ENCODE measurements around the gene EHMT1. TPM values are rescaled to one million over a fixed set of nuclear protein-coding genes. Genes with fewer than 3 reads are reported as not detected.

Gene EHMT1
- total RNA-seq, 1 donor from 2014 or later = 64.5 TPM

GRCh38 chr9:137685741-137686420, 67.1 kb downstream of the EHMT1 start:
- Histone ChIP-seq H3K79me2 (ENCODE audit: insufficient read depth, low read length) (peaks cover 95% of the 10 kb centered on the region), H3K4me3 (ENCODE audit: insufficient read depth, low read depth, low read length) (no peak overlapping the region), H3K4me1 (ENCODE audit: insufficient read depth, low read length) (peaks cover 6% of the 10 kb centered on the region), H2AFZ (ENCODE audit: low read depth, low read length) (no peak overlapping the region), H3K27me3 (ENCODE audit: insufficient read depth, low read length) (no peaks in the 10 kb centered on the region), H3K9ac (ENCODE audit: low read length) (no peak overlapping the region), H3K9me3 (ENCODE audit: insufficient read depth, low read depth, low read length) (no peaks in the 10 kb centered on the region), H3K27ac (ENCODE audit: low read depth, low read length) (no peak overlapping the region), H3K4me2 (ENCODE audit: low read length) (peak overlapping the region; percentile 7), H4K20me1 (ENCODE audit: insufficient read depth, low read length) (peaks cover 83% of the 10 kb centered on the region), H3K36me3 (ENCODE audit: insufficient read depth, low read length) (no peaks in the 10 kb centered on the region)
- FAIRE-seq = no peak
- no peak overlapping the region for H3K4me3 Mint-ChIP-seq (ENCODE audit: unreplicated experiment)
- peaks cover 4% of the 10 kb centered on the region for H3K36me3 Mint-ChIP-seq (ENCODE audit: low read depth, unreplicated experiment)
- H3K9me3 Mint-ChIP-seq (ENCODE audit: unreplicated experiment) = no peaks in the 10 kb centered on the region
- TF ChIP-seq, protein P1, sequence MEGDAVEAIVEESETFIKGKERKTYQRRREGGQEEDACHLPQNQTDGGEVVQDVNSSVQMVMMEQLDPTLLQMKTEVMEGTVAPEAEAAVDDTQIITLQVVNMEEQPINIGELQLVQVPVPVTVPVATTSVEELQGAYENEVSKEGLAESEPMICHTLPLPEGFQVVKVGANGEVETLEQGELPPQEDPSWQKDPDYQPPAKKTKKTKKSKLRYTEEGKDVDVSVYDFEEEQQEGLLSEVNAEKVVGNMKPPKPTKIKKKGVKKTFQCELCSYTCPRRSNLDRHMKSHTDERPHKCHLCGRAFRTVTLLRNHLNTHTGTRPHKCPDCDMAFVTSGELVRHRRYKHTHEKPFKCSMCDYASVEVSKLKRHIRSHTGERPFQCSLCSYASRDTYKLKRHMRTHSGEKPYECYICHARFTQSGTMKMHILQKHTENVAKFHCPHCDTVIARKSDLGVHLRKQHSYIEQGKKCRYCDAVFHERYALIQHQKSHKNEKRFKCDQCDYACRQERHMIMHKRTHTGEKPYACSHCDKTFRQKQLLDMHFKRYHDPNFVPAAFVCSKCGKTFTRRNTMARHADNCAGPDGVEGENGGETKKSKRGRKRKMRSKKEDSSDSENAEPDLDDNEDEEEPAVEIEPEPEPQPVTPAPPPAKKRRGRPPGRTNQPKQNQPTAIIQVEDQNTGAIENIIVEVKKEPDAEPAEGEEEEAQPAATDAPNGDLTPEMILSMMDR (IDR thresholded peaks at IDR 0.05; ENCODE audit: insufficient read depth, low read depth, low read length) = no peak
- TF ChIP-seq EZH2 (IDR thresholded peaks at IDR 0.05; ENCODE audit: insufficient read depth, low read length) = no peak
- H3K27me3 Mint-ChIP-seq (ENCODE audit: low read depth, unreplicated experiment) = no peaks in the 10 kb centered on the region
- H3K4me1 Mint-ChIP-seq (ENCODE audit: low read depth, unreplicated experiment) = peaks cover 24% of the 10 kb centered on the region
- H3K27ac Mint-ChIP-seq (ENCODE audit: unreplicated experiment) = no peak overlapping the region
- peak; percentile 69 for DNase-seq (ENCODE audit: low read depth)

- TF ChIP-seq, protein P1 (IDR thresholded peaks at IDR 0.05; ENCODE audit: insufficient read depth, low read depth, low read length) = no peak
- TF ChIP-seq EZH2 (IDR thresholded peaks at IDR 0.05; ENCODE audit: insufficient read depth, low read length) = no peak
- Histone ChIP-seq H3K4me1 (ENCODE audit: insufficient read depth, low read length) (peaks cover 6% of the 10 kb centered on the region), H3K9ac (ENCODE audit: low read length) (no peak overlapping the region), H2AFZ (ENCODE audit: low read depth, low read length) (no peak overlapping the region), H3K4me3 (ENCODE audit: insufficient read depth, low read depth, low read length) (no peak overlapping the region), H4K20me1 (ENCODE audit: insufficient read depth, low read length) (peaks cover 82% of the 10 kb centered on the region), H3K79me2 (ENCODE audit: insufficient read depth, low read length) (peaks cover 94% of the 10 kb centered on the region), H3K9me3 (ENCODE audit: insufficient read depth, low read depth, low read length) (no peaks in the 10 kb centered on the region), H3K27ac (ENCODE audit: low read depth, low read length) (no peak overlapping the region), H3K27me3 (ENCODE audit: insufficient read depth, low read length) (no peaks in the 10 kb centered on the region), H3K4me2 (ENCODE audit: low read length) (no peak overlapping the region), H3K36me3 (ENCODE audit: insufficient read depth, low read length) (no peaks in the 10 kb centered on the region)
- no peak for DNase-seq (ENCODE audit: low read depth)
- Mint-ChIP-seq H3K4me1 (ENCODE audit: low read depth, unreplicated experiment) (peaks cover 23% of the 10 kb centered on the region), H3K4me3 (ENCODE audit: unreplicated experiment) (no peak overlapping the region), H3K27ac (ENCODE audit: unreplicated experiment) (no peak overlapping the region), H3K9me3 (ENCODE audit: unreplicated experiment) (no peaks in the 10 kb centered on the region), H3K36me3 (ENCODE audit: low read depth, unreplicated experiment) (peaks cover 11% of the 10 kb centered on the region), H3K27me3 (ENCODE audit: low read depth, unreplicated experiment) (no peaks in the 10 kb centered on the region)
- FAIRE-seq = no peak
These were observed 69.5 kb downstream of the EHMT1 start for GRCh38 chr9:137688261-137688660.

- H4K20me1 ChIP-seq (ENCODE audit: insufficient read depth, low read length) = peaks cover 79% of the 10 kb centered on the region
- H3K9me3 Mint-ChIP-seq (ENCODE audit: unreplicated experiment) = no peaks in the 10 kb centered on the region
- DNase-seq (ENCODE audit: low read depth) = no peak
- H2AFZ ChIP-seq (ENCODE audit: low read depth, low read length) = no peak overlapping the region
- H3K27me3 ChIP-seq (ENCODE audit: insufficient read depth, low read length) = no peaks in the 10 kb centered on the region
- H3K27ac ChIP-seq (ENCODE audit: low read depth, low read length) = no peak overlapping the region
- no peaks in the 10 kb centered on the region for H3K27me3 Mint-ChIP-seq (ENCODE audit: low read depth, unreplicated experiment)
- H3K9ac ChIP-seq (ENCODE audit: low read length) = no peak overlapping the region
- no peak for FAIRE-seq
- H3K4me3 ChIP-seq (ENCODE audit: insufficient read depth, low read depth, low read length) = no peak overlapping the region
- H3K4me2 ChIP-seq (ENCODE audit: low read length) = no peak overlapping the region
- peaks cover 91% of the 10 kb centered on the region for H3K79me2 ChIP-seq (ENCODE audit: insufficient read depth, low read length)
- H3K4me3 Mint-ChIP-seq (ENCODE audit: unreplicated experiment) = no peak overlapping the region
- TF ChIP-seq EZH2 (IDR thresholded peaks at IDR 0.05; ENCODE audit: insufficient read depth, low read length) = no peak
- TF ChIP-seq, protein P1 (IDR thresholded peaks at IDR 0.05; ENCODE audit: insufficient read depth, low read depth, low read length) = no peak
- peaks cover 6% of the 10 kb centered on the region for H3K4me1 ChIP-seq (ENCODE audit: insufficient read depth, low read length)
- H3K36me3 Mint-ChIP-seq (ENCODE audit: low read depth, unreplicated experiment) = peaks cover 11% of the 10 kb centered on the region
- H3K36me3 ChIP-seq (ENCODE audit: insufficient read depth, low read length) = no peaks in the 10 kb centered on the region
- H3K27ac Mint-ChIP-seq (ENCODE audit: unreplicated experiment) = no peak overlapping the region
- no peaks in the 10 kb centered on the region for H3K9me3 ChIP-seq (ENCODE audit: insufficient read depth, low read depth, low read length)
- H3K4me1 Mint-ChIP-seq (ENCODE audit: low read depth, unreplicated experiment) = peaks cover 23% of the 10 kb centered on the region
These were observed 69.9 kb downstream of the EHMT1 start for GRCh38 chr9:137688725-137689124.

All from astrocyte (in vitro differentiated cells and primary cell).